Neural progenitor cell (in vitro differentiated cells): ENCODE results near the gene SLC37A1.

Source experiments
- EZH2phosphoT487 ChIP-seq: fragments of 200-600 bp; sonication (generic); IDR thresholded peaks from 2 replicates; pipeline ENCODE4 v1.6.1; 2017; ENCODE audit warnings: antibody characterized with exemption
- TF ChIP-seq, protein P1 (sequence below): fragments of 200-600 bp; sonication (generic); IDR thresholded peaks from 2 replicates; pipeline ENCODE4 v1.5.1; 2017; ENCODE audit warnings: antibody characterized with exemption, mild to moderate bottlenecking

DNA sequence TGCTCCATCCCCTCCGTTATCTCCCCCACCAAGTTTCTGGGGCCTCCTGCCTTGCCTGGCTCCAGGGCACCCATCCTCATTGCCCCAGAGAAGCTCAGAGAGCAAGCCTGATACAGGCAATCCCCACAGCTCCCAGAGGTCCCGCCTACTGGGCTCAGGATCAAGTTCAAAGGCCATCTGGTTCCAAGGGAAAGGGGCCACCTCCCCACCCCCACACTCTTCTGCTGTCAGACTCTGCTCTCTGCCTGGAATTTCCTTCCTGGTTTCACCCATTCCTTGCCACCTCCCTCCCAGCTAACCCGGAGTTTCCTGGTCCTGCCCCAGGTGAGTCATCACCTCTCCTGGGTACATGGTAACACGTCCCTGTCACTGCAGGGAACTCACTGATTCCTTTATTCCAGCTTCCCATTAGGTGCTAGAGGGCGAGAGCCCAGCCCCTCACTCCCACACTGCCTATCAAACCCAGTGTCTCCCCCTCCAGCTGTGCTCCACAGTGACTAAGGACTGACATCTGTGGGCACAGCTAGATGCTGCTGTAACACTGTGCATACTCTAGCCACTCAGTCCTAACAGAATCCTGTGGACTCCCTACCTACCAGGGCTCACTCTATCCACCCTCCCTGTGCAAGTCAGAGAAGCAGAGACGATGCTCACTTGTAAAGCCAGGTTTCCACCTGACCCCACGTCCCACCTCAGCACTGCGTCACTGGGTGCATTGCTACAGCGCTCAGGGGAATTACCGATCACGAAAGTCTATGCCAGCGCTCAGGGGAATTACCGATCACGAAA is 39.4 kb upstream of the SLC37A1 start:
- TF ChIP-seq, protein P1, sequence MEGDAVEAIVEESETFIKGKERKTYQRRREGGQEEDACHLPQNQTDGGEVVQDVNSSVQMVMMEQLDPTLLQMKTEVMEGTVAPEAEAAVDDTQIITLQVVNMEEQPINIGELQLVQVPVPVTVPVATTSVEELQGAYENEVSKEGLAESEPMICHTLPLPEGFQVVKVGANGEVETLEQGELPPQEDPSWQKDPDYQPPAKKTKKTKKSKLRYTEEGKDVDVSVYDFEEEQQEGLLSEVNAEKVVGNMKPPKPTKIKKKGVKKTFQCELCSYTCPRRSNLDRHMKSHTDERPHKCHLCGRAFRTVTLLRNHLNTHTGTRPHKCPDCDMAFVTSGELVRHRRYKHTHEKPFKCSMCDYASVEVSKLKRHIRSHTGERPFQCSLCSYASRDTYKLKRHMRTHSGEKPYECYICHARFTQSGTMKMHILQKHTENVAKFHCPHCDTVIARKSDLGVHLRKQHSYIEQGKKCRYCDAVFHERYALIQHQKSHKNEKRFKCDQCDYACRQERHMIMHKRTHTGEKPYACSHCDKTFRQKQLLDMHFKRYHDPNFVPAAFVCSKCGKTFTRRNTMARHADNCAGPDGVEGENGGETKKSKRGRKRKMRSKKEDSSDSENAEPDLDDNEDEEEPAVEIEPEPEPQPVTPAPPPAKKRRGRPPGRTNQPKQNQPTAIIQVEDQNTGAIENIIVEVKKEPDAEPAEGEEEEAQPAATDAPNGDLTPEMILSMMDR = no peak
- no peak for TF ChIP-seq EZH2phosphoT487
